Measurements from ENCODE around the gene SRGAP3.

The SRGAP3 gene

GRCh38 chr3:9226326-9226725, 23.1 kb downstream of the SRGAP3 start:
- peak in 3 of 56 donors; percentile 9 to 14 (median 11) for DNase-seq

GRCh38 chr3:9225268-9225667, 24.2 kb downstream of the SRGAP3 start:
- DNase-seq, result no peak

- peak in 2 of 56 donors; percentile 8 to 26 for DNase-seq
Measured at GRCh38 chr3:9224490-9224889, 25.0 kb downstream of the SRGAP3 start.

GRCh38 chr3:9223672-9224071, 25.8 kb downstream of the SRGAP3 start:
- no peak for DNase-seq

GRCh38 chr3:9222956-9223639, 26.3 kb downstream of the SRGAP3 start:
- no peak for DNase-seq

- DNase-seq, result no peak
Measured at GRCh38 chr3:9222049-9222448, 27.4 kb downstream of the SRGAP3 start.

GRCh38 chr3:9218514-9218846, 31.0 kb downstream of the SRGAP3 start:
- no peak for DNase-seq

- no peak for DNase-seq
Measured at GRCh38 chr3:9217784-9218513, 31.5 kb downstream of the SRGAP3 start.

GRCh38 chr3:9216736-9217135, 32.7 kb downstream of the SRGAP3 start:
- peak in 1 of 56 donors; percentile 47 for DNase-seq

- no peak for DNase-seq
Measured at GRCh38 chr3:9214599-9214998, 34.8 kb downstream of the SRGAP3 start.

- DNase-seq, result no peak
Measured at GRCh38 chr3:9214185-9214584, 35.3 kb downstream of the SRGAP3 start.

- DNase-seq, result no peak
Measured at GRCh38 chr3:9213019-9213634, 36.3 kb downstream of the SRGAP3 start.

GRCh38 chr3:9211155-9211950, 38.1 kb downstream of the SRGAP3 start:
- no peak for DNase-seq

- DNase-seq, result no peak
Measured at GRCh38 chr3:9209777-9210176, 39.7 kb downstream of the SRGAP3 start.

- DNase-seq, result no peak
Measured at GRCh38 chr3:9208605-9209152, 40.8 kb downstream of the SRGAP3 start.

- DNase-seq, result no peak
Measured at GRCh38 chr3:9207116-9207763, 42.2 kb downstream of the SRGAP3 start.

GRCh38 chr3:9206287-9206686, 43.2 kb downstream of the SRGAP3 start:
- no peak for DNase-seq

GRCh38 chr3:9205345-9206143, 43.9 kb downstream of the SRGAP3 start:
- no peak for DNase-seq

- peak in 46 of 56 donors; percentile 20 to 82 (median 51) for DNase-seq
Measured at GRCh38 chr3:9204253-9204992, 45.0 kb downstream of the SRGAP3 start.

Data from amygdala (tissue), 56 donors.